ENCODE data around the gene CATSPER4. TPM values are rescaled to one million over a fixed set of nuclear protein-coding genes. Genes with fewer than 3 reads are reported as not detected.

The CATSPER4 gene
- 1 to 10 TPM; 4.9 to 8.2 TPM for total RNA-seq
- polyA plus RNA-seq (ENCODE audit: insufficient read depth, low read depth, low replicate concordance), result 13.2 TPM
- long read RNA-seq, donor 1, result 0 reads
- long read RNA-seq, donor 2, result 0 reads

DNA sequence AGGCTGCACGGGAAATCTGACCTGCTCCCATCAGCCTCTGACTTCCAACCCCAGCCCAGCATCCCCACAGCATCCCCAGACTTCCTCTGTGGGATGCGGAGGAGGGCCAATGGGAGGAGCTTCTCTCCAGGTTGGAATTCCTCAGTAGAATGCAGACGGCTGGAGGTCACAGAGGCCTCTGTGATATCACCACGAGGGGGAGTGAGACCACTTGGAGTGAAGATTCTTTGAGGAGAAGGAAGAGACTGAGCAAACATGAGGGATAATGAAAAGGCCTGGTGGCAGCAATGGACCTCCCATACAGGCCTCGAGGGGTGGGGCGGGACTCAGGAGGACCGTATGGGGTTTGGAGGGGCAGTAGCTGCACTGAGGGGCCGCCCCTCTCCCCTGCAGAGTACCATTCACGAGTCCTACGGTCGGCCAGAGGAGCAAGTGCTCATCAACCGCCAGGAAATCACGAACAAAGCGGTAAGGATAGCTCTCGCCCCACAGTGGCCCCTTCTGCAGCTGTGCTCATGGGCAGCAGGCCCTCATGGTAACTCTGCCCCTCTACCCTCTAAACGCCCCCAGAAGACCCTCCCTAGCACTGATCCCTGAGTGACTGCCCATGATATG is at the start of gene CATSPER4:
Gene CATSPER4 (plus strand): TSS at position 230 of the 615 bp plus-strand sequence. CDS start 26 bp downstream, at position 256.
- Histone ChIP-seq H3K9me3 (no peaks in the 10 kb centered on the region), H3K4me1 (no peaks in the 10 kb centered on the region), H3K36me3 (ENCODE audit: low read depth, missing control alignments) (no peaks in the 10 kb centered on the region), H3K27me3 (no peaks in the 10 kb centered on the region), H3K4me3 (no peak within 1 kb of the TSS), H3K27ac (no peak within 1 kb of the TSS)
- peak; percentile 67 for DNase-seq
- TF ChIP-seq POLR2A (IDR thresholded peaks at IDR 0.05), result no peak
- TF ChIP-seq, protein P1, sequence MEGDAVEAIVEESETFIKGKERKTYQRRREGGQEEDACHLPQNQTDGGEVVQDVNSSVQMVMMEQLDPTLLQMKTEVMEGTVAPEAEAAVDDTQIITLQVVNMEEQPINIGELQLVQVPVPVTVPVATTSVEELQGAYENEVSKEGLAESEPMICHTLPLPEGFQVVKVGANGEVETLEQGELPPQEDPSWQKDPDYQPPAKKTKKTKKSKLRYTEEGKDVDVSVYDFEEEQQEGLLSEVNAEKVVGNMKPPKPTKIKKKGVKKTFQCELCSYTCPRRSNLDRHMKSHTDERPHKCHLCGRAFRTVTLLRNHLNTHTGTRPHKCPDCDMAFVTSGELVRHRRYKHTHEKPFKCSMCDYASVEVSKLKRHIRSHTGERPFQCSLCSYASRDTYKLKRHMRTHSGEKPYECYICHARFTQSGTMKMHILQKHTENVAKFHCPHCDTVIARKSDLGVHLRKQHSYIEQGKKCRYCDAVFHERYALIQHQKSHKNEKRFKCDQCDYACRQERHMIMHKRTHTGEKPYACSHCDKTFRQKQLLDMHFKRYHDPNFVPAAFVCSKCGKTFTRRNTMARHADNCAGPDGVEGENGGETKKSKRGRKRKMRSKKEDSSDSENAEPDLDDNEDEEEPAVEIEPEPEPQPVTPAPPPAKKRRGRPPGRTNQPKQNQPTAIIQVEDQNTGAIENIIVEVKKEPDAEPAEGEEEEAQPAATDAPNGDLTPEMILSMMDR (IDR thresholded peaks at IDR 0.05), result peak in 1 of 3 experiments; percentile 10
- WGBS, 2 donors, result 49 to 66% methylated on average over 16 of the region's 16 CpGs
- intact Hi-C loops (cut with DNase I; ENCODE audit: low total_unique reads), result no loop called here

DNA sequence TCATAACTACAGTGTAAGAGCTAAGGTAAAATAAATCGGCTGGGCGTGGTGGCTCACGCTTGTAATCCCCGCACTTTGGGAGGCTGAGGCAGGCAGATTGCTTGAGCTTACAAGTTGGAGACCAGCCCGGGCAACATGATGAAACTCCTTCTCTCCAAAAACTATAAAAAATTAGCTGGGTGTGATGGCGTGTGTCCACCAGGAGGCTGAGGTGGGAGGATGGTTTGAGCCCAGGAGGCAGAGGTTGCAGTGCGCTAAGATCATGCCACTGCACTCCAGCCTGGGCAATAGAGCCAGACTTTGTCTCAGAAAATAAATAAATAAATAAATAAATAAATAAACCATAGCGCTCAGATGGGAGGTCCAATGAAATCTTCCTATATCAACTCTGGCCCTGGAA is 48.2 kb upstream of the CATSPER4 start:
- Histone ChIP-seq H3K4me3 (no peak overlapping the region), H3K9me3 (no peaks in the 10 kb centered on the region), H3K4me1 (no peaks in the 10 kb centered on the region), H3K27me3 (no peaks in the 10 kb centered on the region), H3K27ac (no peak overlapping the region), H3K36me3 (ENCODE audit: low read depth, missing control alignments) (no peaks in the 10 kb centered on the region)
- WGBS, 2 donors, result 81 to 86% methylated on average over 8 of the region's 8 CpGs
- no peak for TF ChIP-seq POLR2A (IDR thresholded peaks at IDR 0.05)
- TF ChIP-seq, protein P1 (IDR thresholded peaks at IDR 0.05), result no peak
- intact Hi-C loops (cut with DNase I; ENCODE audit: low total_unique reads), result loop anchor here (10.0 kb wide), 2 partner anchors 107 to 247 kb away; no protein-coding TSS in a partner anchor
- DNase-seq, result no peak

DNA sequence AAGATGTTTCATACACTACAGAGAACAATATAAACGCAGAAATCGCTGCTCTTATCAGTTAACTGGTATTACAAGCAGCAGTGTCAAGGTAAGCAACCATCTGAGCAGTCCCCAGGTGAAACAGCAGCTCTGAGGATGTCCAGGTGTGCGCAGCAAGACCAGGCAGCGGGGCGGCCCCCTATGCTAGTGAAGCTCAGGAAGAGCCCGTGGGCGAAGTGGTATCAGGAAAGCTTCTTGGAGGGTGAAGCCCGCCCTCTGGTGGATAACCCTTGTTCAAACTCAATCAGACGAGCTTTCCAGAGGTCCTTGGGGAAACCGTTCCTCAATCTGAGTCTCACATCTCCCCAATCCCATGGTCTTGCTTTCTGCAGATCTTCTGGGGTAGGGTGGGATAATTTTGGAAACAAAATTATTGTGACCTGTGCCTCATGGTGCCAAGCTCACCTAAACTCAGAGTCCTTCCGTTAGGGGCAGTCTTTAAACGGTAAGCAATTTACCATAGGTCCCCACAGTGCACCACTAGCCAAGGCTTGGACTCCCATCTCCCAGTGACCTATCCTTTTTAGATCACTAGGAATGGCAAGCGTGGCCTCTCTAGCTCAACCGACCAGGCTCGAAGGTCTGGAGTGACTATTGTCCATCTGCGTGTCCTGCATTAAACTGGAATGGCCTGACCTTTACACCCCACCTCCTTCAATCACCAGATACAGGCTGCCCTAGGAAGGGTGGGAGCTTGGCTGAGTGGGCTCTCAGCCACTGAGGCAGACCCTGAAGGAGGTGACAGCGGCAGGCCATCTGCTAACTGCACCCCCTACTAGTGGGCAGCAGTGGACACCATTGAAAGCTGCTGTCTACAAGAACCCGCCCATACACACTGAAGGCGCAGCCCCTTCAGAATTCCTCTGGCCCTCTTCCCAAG is 45.1 kb upstream of the CATSPER4 start:
- Histone ChIP-seq H3K27me3 (no peaks in the 10 kb centered on the region), H3K36me3 (ENCODE audit: low read depth, missing control alignments) (no peaks in the 10 kb centered on the region), H3K4me3 (no peak overlapping the region), H3K27ac (no peak overlapping the region), H3K4me1 (no peaks in the 10 kb centered on the region), H3K9me3 (no peaks in the 10 kb centered on the region)
- TF ChIP-seq POLR2A (IDR thresholded peaks at IDR 0.05), result no peak
- TF ChIP-seq, protein P1 (IDR thresholded peaks at IDR 0.05), result peak; percentile 65 to 72 (median 65)
- 38 to 50% methylated on average over 18 to 19 of the region's 19 CpGs for WGBS, 2 donors
- peak; percentile 90 for DNase-seq
- intact Hi-C loops (cut with DNase I; ENCODE audit: low total_unique reads), result loop anchor here (10.0 kb wide), 2 partner anchors 110 to 250 kb away; no protein-coding TSS in a partner anchor

DNA sequence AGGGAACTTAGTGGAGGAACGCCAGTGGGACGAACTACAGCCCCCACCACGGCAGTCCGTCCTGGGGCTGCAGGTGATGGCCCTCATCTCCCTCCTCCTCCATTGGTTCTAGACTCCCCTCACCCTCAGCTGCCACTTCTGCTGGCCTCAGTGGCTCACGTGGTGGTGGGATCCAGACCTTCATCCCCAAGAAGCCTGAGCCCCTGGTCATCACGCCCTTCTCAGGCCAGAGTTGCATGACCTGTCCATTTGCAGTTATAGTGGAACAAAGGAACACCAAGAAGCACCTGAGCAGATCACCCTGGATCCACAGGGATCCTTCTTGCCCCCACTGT is 44.5 kb upstream of the CATSPER4 start:
- intact Hi-C loops (cut with DNase I; ENCODE audit: low total_unique reads), result loop anchor here (10.0 kb wide), 2 partner anchors 111 to 251 kb away; no protein-coding TSS in a partner anchor
- TF ChIP-seq, protein P1 (IDR thresholded peaks at IDR 0.05), result no peak
- no peak for TF ChIP-seq POLR2A (IDR thresholded peaks at IDR 0.05)
- 61 to 62% methylated on average over 2 to 6 of the region's 6 CpGs for WGBS, 2 donors
- Histone ChIP-seq H3K9me3 (no peaks in the 10 kb centered on the region), H3K4me1 (no peaks in the 10 kb centered on the region), H3K27me3 (no peaks in the 10 kb centered on the region), H3K36me3 (ENCODE audit: low read depth, missing control alignments) (no peaks in the 10 kb centered on the region), H3K27ac (no peak overlapping the region), H3K4me3 (no peak overlapping the region)
- no peak for DNase-seq

All from testis (tissue), 5 donors.